ENCODE results near the gene PIK3C2A. TPM values are rescaled to one million over a fixed set of nuclear protein-coding genes. Genes with fewer than 3 reads are reported as not detected.

PIK3C2A gene
- total RNA-seq, 1 donor = 73.1 TPM

- Histone ChIP-seq H3K4me2 (ENCODE audit: insufficient read depth, low read length) (no peak overlapping the region), H3K79me2 (ENCODE audit: insufficient read depth, low read length) (peaks cover 76% of the 10 kb centered on the region), H3K4me3 (ENCODE audit: insufficient read depth, low read length) (no peak overlapping the region), H2AFZ (ENCODE audit: low read length) (no peak overlapping the region), H3K27ac (ENCODE audit: low read depth, low read length) (no peak overlapping the region), H3K27me3 (ENCODE audit: insufficient read depth, low read length) (no peaks in the 10 kb centered on the region), H3K36me3 (ENCODE audit: insufficient read depth, low read length) (peaks cover 3% of the 10 kb centered on the region), H3K9me3 (ENCODE audit: low read depth, low read length) (no peaks in the 10 kb centered on the region), H4K20me1 (ENCODE audit: insufficient read depth, low read length) (peaks cover 32% of the 10 kb centered on the region), H3K4me1 (ENCODE audit: insufficient read depth, low read length) (peaks cover 8% of the 10 kb centered on the region)
- DNase-seq (ENCODE audit: insufficient read length, low spot score, missing footprints) = no peak
- TF ChIP-seq CTCF (IDR thresholded peaks at IDR 0.05; ENCODE audit: extremely low read depth, low read depth, low read length) = no peak
Observed at GRCh38 chr11:17162376-17162775, 45.4 kb downstream of the PIK3C2A start.

GRCh38 chr11:17161515-17161914 is 46.3 kb downstream of the PIK3C2A start:
- DNase-seq (ENCODE audit: insufficient read length, low spot score, missing footprints) = no peak

GRCh38 chr11:17159441-17159840 is 48.3 kb downstream of the PIK3C2A start:
- peaks cover 7% of the 10 kb centered on the region for H3K36me3 ChIP-seq (ENCODE audit: insufficient read depth, low read length)
- no peaks in the 10 kb centered on the region for H3K27me3 ChIP-seq (ENCODE audit: insufficient read depth, low read length)
- TF ChIP-seq CTCF (IDR thresholded peaks at IDR 0.05; ENCODE audit: extremely low read depth, low read depth, low read length) = no peak
- no peak overlapping the region for H3K4me2 ChIP-seq (ENCODE audit: insufficient read depth, low read length)
- no peak for DNase-seq (ENCODE audit: insufficient read length, low spot score, missing footprints)
- H3K9me3 ChIP-seq (ENCODE audit: low read depth, low read length) = no peaks in the 10 kb centered on the region
- H3K4me1 ChIP-seq (ENCODE audit: insufficient read depth, low read length) = no peaks in the 10 kb centered on the region
- no peak overlapping the region for H3K4me3 ChIP-seq (ENCODE audit: insufficient read depth, low read length)
- H2AFZ ChIP-seq (ENCODE audit: low read length) = no peak overlapping the region
- no peak overlapping the region for H3K27ac ChIP-seq (ENCODE audit: low read depth, low read length)
- peaks cover 25% of the 10 kb centered on the region for H4K20me1 ChIP-seq (ENCODE audit: insufficient read depth, low read length)
- H3K79me2 ChIP-seq (ENCODE audit: insufficient read depth, low read length) = peaks cover 69% of the 10 kb centered on the region

More at GRCh38 chr11:17161515-17161914, 46.3 kb downstream of the PIK3C2A start:
- TF ChIP-seq CTCF (IDR thresholded peaks at IDR 0.05; ENCODE audit: extremely low read depth, low read depth, low read length) = no peak
- Histone ChIP-seq H3K4me3 (ENCODE audit: insufficient read depth, low read length) (no peak overlapping the region), H3K27me3 (ENCODE audit: insufficient read depth, low read length) (no peaks in the 10 kb centered on the region), H3K27ac (ENCODE audit: low read depth, low read length) (no peak overlapping the region), H4K20me1 (ENCODE audit: insufficient read depth, low read length) (peaks cover 32% of the 10 kb centered on the region), H3K4me1 (ENCODE audit: insufficient read depth, low read length) (peaks cover 8% of the 10 kb centered on the region), H2AFZ (ENCODE audit: low read length) (no peak overlapping the region), H3K9me3 (ENCODE audit: low read depth, low read length) (no peaks in the 10 kb centered on the region), H3K79me2 (ENCODE audit: insufficient read depth, low read length) (peaks cover 70% of the 10 kb centered on the region), H3K36me3 (ENCODE audit: insufficient read depth, low read length) (peaks cover 2% of the 10 kb centered on the region), H3K4me2 (ENCODE audit: insufficient read depth, low read length) (no peak overlapping the region)

Other genes with a start within 250 kb of the PIK3C2A start
- gene PLEKHA7, start 193.6 kb downstream of the PIK3C2A start, total RNA-seq = 0.29 and 1.1 TPM in 2 replicates
- 762 and 793 TPM in 2 replicates for gene RPS13, start 130.3 kb downstream of the PIK3C2A start, total RNA-seq
- 109 and 114 TPM in 2 replicates for gene NUCB2, start 68.8 kb upstream of the PIK3C2A start, total RNA-seq
- 26.4 and 26.5 TPM in 2 replicates for gene NCR3LG1, start 143.8 kb upstream of the PIK3C2A start, total RNA-seq
- gene KCNJ11, start 180.7 kb upstream of the PIK3C2A start, total RNA-seq = under 0.01 TPM in 1 of 2 replicates, not detected in the other

Measured in osteoblast (primary cell).